ENCODE data around the gene SERPINH1.
A peak's percentile ranks its signal among the peaks of the same experiment; 100 is the strongest.

The SERPINH1 gene

GRCh38 chr11:75562048-75562835 lies at the start of gene SERPINH1:
Gene SERPINH1 (plus strand): TSS chr11:75562253. CDS start chr11:75566350, 4,097 bp downstream.
- peak; percentile 64 for DNase-seq

GRCh38 chr11:75513250-75513649 lies 48.8 kb upstream of the SERPINH1 start:
- DNase-seq, result no peak

- no peak for DNase-seq
Measured at GRCh38 chr11:75514596-75514995, 47.5 kb upstream of the SERPINH1 start.

- no peak for DNase-seq
Measured at GRCh38 chr11:75516140-75516539, 45.9 kb upstream of the SERPINH1 start.

- DNase-seq, result no peak
Measured at GRCh38 chr11:75516886-75517285, 45.2 kb upstream of the SERPINH1 start.

GRCh38 chr11:75518204-75518549 lies 43.9 kb upstream of the SERPINH1 start:
- DNase-seq, result no peak

- no peak for DNase-seq
Measured at GRCh38 chr11:75518771-75519653, 43.0 kb upstream of the SERPINH1 start.

GRCh38 chr11:75520688-75521087 lies 41.4 kb upstream of the SERPINH1 start:
- DNase-seq, result no peak

GRCh38 chr11:75522286-75523044 lies 39.6 kb upstream of the SERPINH1 start:
- DNase-seq, result no peak

GRCh38 chr11:75523189-75523588 lies 38.9 kb upstream of the SERPINH1 start:
- DNase-seq, result no peak

GRCh38 chr11:75523811-75524664 lies 38.0 kb upstream of the SERPINH1 start:
- DNase-seq, result no peak

- no peak for DNase-seq
Measured at GRCh38 chr11:75524665-75525432, 37.2 kb upstream of the SERPINH1 start.

- peak; percentile 74 for DNase-seq
Measured at GRCh38 chr11:75525433-75526191, 36.4 kb upstream of the SERPINH1 start, which contains the start of gene GDPD5. Gene GDPD5 (minus strand): TSS chr11:75525941. CDS start chr11:75477735, 48,206 bp downstream.

- DNase-seq, result no peak
Measured at GRCh38 chr11:75526192-75526541, 35.9 kb upstream of the SERPINH1 start.

GRCh38 chr11:75527130-75527529 lies 34.9 kb upstream of the SERPINH1 start:
- no peak for DNase-seq

- no peak for DNase-seq
Measured at GRCh38 chr11:75527938-75528735, 33.9 kb upstream of the SERPINH1 start.

- no peak for DNase-seq
Measured at GRCh38 chr11:75530577-75530976, 31.5 kb upstream of the SERPINH1 start.

- DNase-seq, result no peak
Measured at GRCh38 chr11:75531325-75531724, 30.7 kb upstream of the SERPINH1 start.

GRCh38 chr11:75532200-75533048 lies 29.6 kb upstream of the SERPINH1 start:
- peak; percentile 60 for DNase-seq

Data from NCI-H526 treated with DMSO at 0.1 percent for 48 hours (cell line).